Left lung (tissue), 10 donors: ENCODE data around the gene SLC22A16. TPM values are rescaled to one million over a fixed set of nuclear protein-coding genes. Genes with fewer than 3 reads are reported as not detected.

Experiments
- ATAC-seq: fragments of 200-7000 bp; cut with Tn5 transposase; one replicate; pipeline ENCODE4 v1.9.1; 2020; ENCODE audit warnings: moderate library complexity
- DNase-seq, 4 donors: peaks; one replicate each; pipeline ENCODE4 v3.0.0-alpha.2; 2013 to 2020
- H3K27ac ChIP-seq, 2 donors: fragments of 200-600 bp; sonication (generic) in 1 of 2; one replicate each; pipeline versions ENCODE4 v1.5.0 to v1.8.0; 2020 to 2021
- H3K27me3 ChIP-seq, 2 donors: fragments of 200-600 bp; sonication (generic) in 1 of 2; one replicate each; pipeline versions ENCODE4 v1.5.0 to v1.8.0; 2020 to 2021
- H3K36me3 ChIP-seq, 2 donors: fragments of 200-600 bp; sonication (generic) in 1 of 2; one replicate each; pipeline versions ENCODE4 v1.5.0 to v1.8.0; 2020 to 2021
- H3K4me1 ChIP-seq, 2 donors: fragments of 200-600 bp; one replicate each; pipeline ENCODE4 v1.8.0; 2021
- H3K4me3 ChIP-seq, 2 donors: fragments of 200-600 bp; sonication (generic) in 1 of 2; one replicate each; pipeline versions ENCODE4 v1.5.0 to v1.8.0; 2020 to 2021; ENCODE audit warnings: mild to moderate bottlenecking in 1 of 2
- H3K9me3 ChIP-seq, 2 donors: fragments of 200-600 bp; sonication (generic) in 1 of 2; one replicate each; pipeline versions ENCODE4 v1.5.0 to v1.8.0; 2020 to 2021
- CTCF ChIP-seq, 2 donors: fragments of 200-600 bp; sonication (generic) in 1 of 2; IDR thresholded peaks; one replicate each; pipeline versions ENCODE4 v1.5.0 to v1.8.0; 2021; ENCODE audit warnings: antibody characterized with exemption in 2 of 2
- intact Hi-C, 2 donors: fragments of 100-400 bp; cut with DNase I; formaldehyde crosslinking; loops; one replicate each; pipeline versions ENCODE4 v1.11.2 to v1.14.2; 2022
- polyA plus RNA-seq, 6 donors: library from polyadenylated mRNA; unstranded; fragments of 120-200 nt; gene quantifications; one replicate each; pipeline ENCODE4 v1.2.1, GENCODE V29; 2013; ENCODE audit not compliant: insufficient read length in 6 of 6
- total RNA-seq, 2 donors: library from RNA; stranded (reverse); fragmentation: NEBNext Ultra II Directional; extraction: Animal tissue kit (Norgen Biotek cat#: 25700); gene quantifications; one replicate each; pipeline ENCODE4 v1.2.1, GENCODE V29; 2021
- donor health status: DM: no; HTN: yes; CAD: no.
- donor health status: DM: no; HTN: no; CAD: no.

SLC22A16 gene
- total and polyA plus RNA-seq, 8 donors, result 0.11 to 5.4 (median 0.23) TPM; not detected in 3

- DNase-seq (no peak), ATAC-seq (no peak)
- no peak for TF ChIP-seq CTCF (IDR thresholded peaks at IDR 0.05)
- intact Hi-C loops, result no loop called here
- Histone ChIP-seq H3K27me3 (peaks cover 0 to 11% of the 10 kb centered on the region in 2 donors), H3K27ac (no peak overlapping the region), H3K4me3 (no peak overlapping the region), H3K4me1 (peaks cover 0 to 8% of the 10 kb centered on the region in 2 donors), H3K36me3 (no peaks in the 10 kb centered on the region), H3K9me3 (no peaks in the 10 kb centered on the region)
Measured at GRCh38 chr6:110434961-110435602, 41.3 kb downstream of the SLC22A16 start.

- Histone ChIP-seq H3K36me3 (no peaks in the 10 kb centered on the region), H3K27me3 (peaks cover 0 to 18% of the 10 kb centered on the region in 2 donors), H3K4me1 (peaks cover 0 to 8% of the 10 kb centered on the region in 2 donors), H3K27ac (no peak overlapping the region), H3K4me3 (no peak overlapping the region), H3K9me3 (no peaks in the 10 kb centered on the region)
- intact Hi-C loops, result no loop called here
- ATAC-seq, result peak; percentile 21
- DNase-seq, result no peak
- TF ChIP-seq CTCF (IDR thresholded peaks at IDR 0.05), result no peak
Measured at GRCh38 chr6:110432285-110432900, 44.0 kb downstream of the SLC22A16 start.

- Histone ChIP-seq H3K27ac (no peak overlapping the region), H3K9me3 (no peaks in the 10 kb centered on the region), H3K27me3 (peaks cover 0 to 18% of the 10 kb centered on the region in 2 donors), H3K36me3 (no peaks in the 10 kb centered on the region), H3K4me1 (peaks cover 0 to 8% of the 10 kb centered on the region in 2 donors), H3K4me3 (no peak overlapping the region)
- no peak for TF ChIP-seq CTCF (IDR thresholded peaks at IDR 0.05)
- DNase-seq, result no peak
- ATAC-seq, result no peak
- intact Hi-C loops, result no loop called here
Measured at GRCh38 chr6:110430741-110431140, 45.7 kb downstream of the SLC22A16 start.

- H3K4me1 ChIP-seq, result peaks cover 0 to 8% of the 10 kb centered on the region in 2 donors
- DNase-seq, result no peak
- intact Hi-C loops, result no loop called here
- H3K9me3 ChIP-seq, result no peaks in the 10 kb centered on the region
- no peak overlapping the region for H3K4me3 ChIP-seq
- no peak for ATAC-seq
- H3K27ac ChIP-seq, result no peak overlapping the region
- no peaks in the 10 kb centered on the region for H3K36me3 ChIP-seq
- peaks cover 0 to 18% of the 10 kb centered on the region in 2 donors for H3K27me3 ChIP-seq
- TF ChIP-seq CTCF (IDR thresholded peaks at IDR 0.05), result no peak
Measured at GRCh38 chr6:110430236-110430635, 46.2 kb downstream of the SLC22A16 start.

- H3K4me1 ChIP-seq, result peaks cover 0 to 8% of the 10 kb centered on the region in 2 donors
- no peak for DNase-seq
- no peak overlapping the region for H3K4me3 ChIP-seq
- H3K9me3 ChIP-seq, result no peaks in the 10 kb centered on the region
- H3K27me3 ChIP-seq, result peaks cover 0 to 18% of the 10 kb centered on the region in 2 donors
- H3K36me3 ChIP-seq, result no peaks in the 10 kb centered on the region
- H3K27ac ChIP-seq, result no peak overlapping the region
- TF ChIP-seq CTCF (IDR thresholded peaks at IDR 0.05), result no peak
- intact Hi-C loops, result no loop called here
- ATAC-seq, result no peak
Measured at GRCh38 chr6:110428153-110428552, 48.3 kb downstream of the SLC22A16 start.
